ENCODE results near the gene NPFF. TPM values are rescaled to one million over a fixed set of nuclear protein-coding genes. Genes with fewer than 3 reads are reported as not detected.
"Not testable (repeated sequence)": the region's sequence is repeated elsewhere in the genome, so short reads cannot be mapped to it uniquely, and the experiment has no call there.

Gene NPFF
- total RNA-seq, 2 donors from 2014 or later: 9.1 TPM; not detected in 1

GRCh38 chr12:53483225-53483978 lies 23.9 kb downstream of the NPFF start:
- H3K36me3 ChIP-seq: peaks cover 70% of the 10 kb centered on the region

GRCh38 chr12:53482626-53483168 lies 24.6 kb downstream of the NPFF start:
- TF ChIP-seq, protein P1, sequence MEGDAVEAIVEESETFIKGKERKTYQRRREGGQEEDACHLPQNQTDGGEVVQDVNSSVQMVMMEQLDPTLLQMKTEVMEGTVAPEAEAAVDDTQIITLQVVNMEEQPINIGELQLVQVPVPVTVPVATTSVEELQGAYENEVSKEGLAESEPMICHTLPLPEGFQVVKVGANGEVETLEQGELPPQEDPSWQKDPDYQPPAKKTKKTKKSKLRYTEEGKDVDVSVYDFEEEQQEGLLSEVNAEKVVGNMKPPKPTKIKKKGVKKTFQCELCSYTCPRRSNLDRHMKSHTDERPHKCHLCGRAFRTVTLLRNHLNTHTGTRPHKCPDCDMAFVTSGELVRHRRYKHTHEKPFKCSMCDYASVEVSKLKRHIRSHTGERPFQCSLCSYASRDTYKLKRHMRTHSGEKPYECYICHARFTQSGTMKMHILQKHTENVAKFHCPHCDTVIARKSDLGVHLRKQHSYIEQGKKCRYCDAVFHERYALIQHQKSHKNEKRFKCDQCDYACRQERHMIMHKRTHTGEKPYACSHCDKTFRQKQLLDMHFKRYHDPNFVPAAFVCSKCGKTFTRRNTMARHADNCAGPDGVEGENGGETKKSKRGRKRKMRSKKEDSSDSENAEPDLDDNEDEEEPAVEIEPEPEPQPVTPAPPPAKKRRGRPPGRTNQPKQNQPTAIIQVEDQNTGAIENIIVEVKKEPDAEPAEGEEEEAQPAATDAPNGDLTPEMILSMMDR (IDR thresholded peaks at IDR 0.05): no peak
- Histone ChIP-seq H3K36me3 (peaks cover 75% of the 10 kb centered on the region), H3K27me3 (replicated peaks; ENCODE audit: insufficient read depth) (no peaks in the 10 kb centered on the region), H3K4me3 (no peak overlapping the region), H3K9me3 (no peaks in the 10 kb centered on the region), H3K27ac (peak overlapping the region in 1 of 2 donors; percentile 42), H3K4me1 (ENCODE audit: control insufficient read depth in 1 of 2, low read depth in 2 of 2) (peaks cover 0 to 12% of the 10 kb centered on the region in 2 donors)
- no peak for DNase-seq (ENCODE audit: low spot score)
- no peak for ATAC-seq (ENCODE audit: insufficient number of reproducible peaks, low FRiP score, low read depth)

More at GRCh38 chr12:53483225-53483978, 23.9 kb downstream of the NPFF start:
- Histone ChIP-seq H3K27me3 (replicated peaks; ENCODE audit: insufficient read depth) (no peaks in the 10 kb centered on the region), H3K9me3 (no peaks in the 10 kb centered on the region), H3K4me1 (ENCODE audit: control insufficient read depth in 1 of 2, low read depth in 2 of 2) (peaks cover 0 to 4% of the 10 kb centered on the region in 2 donors), H3K27ac (no peak overlapping the region), H3K4me3 (no peak overlapping the region)
- TF ChIP-seq, protein P1 (IDR thresholded peaks at IDR 0.05): no peak
- ATAC-seq (ENCODE audit: insufficient number of reproducible peaks, low FRiP score, low read depth) (no peak), DNase-seq (ENCODE audit: low spot score) (no peak)

GRCh38 chr12:53481939-53482586 lies 25.2 kb downstream of the NPFF start:
- H3K9me3 ChIP-seq: no peaks in the 10 kb centered on the region
- H3K27ac ChIP-seq: peak overlapping the region; percentile 23 to 42
- peaks cover 0 to 12% of the 10 kb centered on the region in 2 donors for H3K4me1 ChIP-seq (ENCODE audit: control insufficient read depth in 1 of 2, low read depth in 2 of 2)
- no peaks in the 10 kb centered on the region for H3K27me3 ChIP-seq (replicated peaks; ENCODE audit: insufficient read depth)
- DNase-seq (ENCODE audit: low spot score) (no peak), ATAC-seq (ENCODE audit: insufficient number of reproducible peaks, low FRiP score, low read depth) (no peak)
- peaks cover 78% of the 10 kb centered on the region for H3K36me3 ChIP-seq
- no peak overlapping the region for H3K4me3 ChIP-seq
- TF ChIP-seq, protein P1 (IDR thresholded peaks at IDR 0.05): no peak

GRCh38 chr12:53481458-53481857 lies 25.8 kb downstream of the NPFF start:
- not testable (repeated sequence) for DNase-seq (ENCODE audit: low spot score); H3K4me3 ChIP-seq; H3K27me3 ChIP-seq (replicated peaks; ENCODE audit: insufficient read depth); ATAC-seq (ENCODE audit: insufficient number of reproducible peaks, low FRiP score, low read depth); H3K9me3 ChIP-seq
- peaks cover 0 to 12% of the 10 kb centered on the region in 2 donors for H3K4me1 ChIP-seq (ENCODE audit: control insufficient read depth in 1 of 2, low read depth in 2 of 2)
- H3K27ac ChIP-seq: peak overlapping the region in 1 of 2 donors; percentile 23
- H3K36me3 ChIP-seq: peaks cover 83% of the 10 kb centered on the region

GRCh38 chr12:53480491-53481442 lies 26.5 kb downstream of the NPFF start:
- Histone ChIP-seq H3K27me3 (replicated peaks; ENCODE audit: insufficient read depth) (no peaks in the 10 kb centered on the region), H3K27ac (peak overlapping the region in 1 of 2 donors; percentile 23), H3K9me3 (no peaks in the 10 kb centered on the region), H3K36me3 (peaks cover 83% of the 10 kb centered on the region), H3K4me3 (no peak overlapping the region), H3K4me1 (ENCODE audit: control insufficient read depth in 1 of 2, low read depth in 2 of 2) (peaks cover 0 to 12% of the 10 kb centered on the region in 2 donors)
- TF ChIP-seq, protein P1 (IDR thresholded peaks at IDR 0.05): no peak
- ATAC-seq (ENCODE audit: insufficient number of reproducible peaks, low FRiP score, low read depth) (no peak), DNase-seq (ENCODE audit: low spot score) (no peak)
